Rectal smooth muscle tissue (tissue), 1 donor: ENCODE data around the gene MIA3.
"Not testable (repeated sequence)": the region's sequence is repeated elsewhere in the genome, so short reads cannot be mapped to it uniquely, and the experiment has no call there.

Source experiments
- H3K27ac ChIP-seq: one replicate; pipeline ENCODE4 v1.7.0; 2013; ENCODE audit warnings: low read depth, low read length, inconsistent platforms
- H3K27me3 ChIP-seq: one replicate; pipeline ENCODE4 v1.7.0; 2013; ENCODE audit warnings: low read length; ENCODE audit not compliant: control insufficient read depth, insufficient read depth
- H3K36me3 ChIP-seq: one replicate; pipeline ENCODE4 v1.7.0; 2013; ENCODE audit warnings: low read length; ENCODE audit not compliant: control insufficient read depth, insufficient read depth
- H3K4me1 ChIP-seq: one replicate; pipeline ENCODE4 v1.7.0; 2013; ENCODE audit warnings: low read length; ENCODE audit not compliant: control insufficient read depth, insufficient read depth
- H3K4me3 ChIP-seq: one replicate; pipeline ENCODE4 v1.7.0; 2013; ENCODE audit warnings: low read length
- H3K9ac ChIP-seq: one replicate; pipeline ENCODE4 v1.7.0; 2013; ENCODE audit warnings: low read length

MIA3 gene

GRCh38 chr1:222654849-222655248, 37.0 kb downstream of the MIA3 start:
- Histone ChIP-seq H3K27ac (no peak overlapping the region), H3K4me1 (no peaks in the 10 kb centered on the region), H3K9ac (no peak overlapping the region), H3K36me3 (peaks cover 29% of the 10 kb centered on the region), H3K4me3 (no peak overlapping the region), H3K27me3 (no peaks in the 10 kb centered on the region)

- no peak overlapping the region for H3K4me3 ChIP-seq
- H3K27me3 ChIP-seq = no peaks in the 10 kb centered on the region
- peaks cover 37% of the 10 kb centered on the region for H3K36me3 ChIP-seq
- H3K27ac ChIP-seq = no peak overlapping the region
- H3K4me1 ChIP-seq = no peaks in the 10 kb centered on the region
- no peak overlapping the region for H3K9ac ChIP-seq
These were observed 38.7 kb downstream of the MIA3 start for GRCh38 chr1:222656391-222657155.

- H3K27me3 ChIP-seq = no peaks in the 10 kb centered on the region
- no peaks in the 10 kb centered on the region for H3K4me1 ChIP-seq
- peaks cover 46% of the 10 kb centered on the region for H3K36me3 ChIP-seq
- no peak overlapping the region for H3K27ac ChIP-seq
- no peak overlapping the region for H3K4me3 ChIP-seq
- H3K9ac ChIP-seq = no peak overlapping the region
These were observed 40.0 kb downstream of the MIA3 start for GRCh38 chr1:222657899-222658298.

- no peak overlapping the region for H3K27ac ChIP-seq
- peaks cover 3% of the 10 kb centered on the region for H3K4me1 ChIP-seq
- H3K36me3 ChIP-seq = peaks cover 48% of the 10 kb centered on the region
- no peak overlapping the region for H3K4me3 ChIP-seq
- H3K9ac ChIP-seq = no peak overlapping the region
- no peaks in the 10 kb centered on the region for H3K27me3 ChIP-seq
These were observed 45.6 kb downstream of the MIA3 start for GRCh38 chr1:222663431-222663934.

- H3K4me3 ChIP-seq = no peak overlapping the region
- no peak overlapping the region for H3K27ac ChIP-seq
- peaks cover 3% of the 10 kb centered on the region for H3K4me1 ChIP-seq
- H3K9ac ChIP-seq = no peak overlapping the region
- peaks cover 35% of the 10 kb centered on the region for H3K36me3 ChIP-seq
- H3K27me3 ChIP-seq = no peaks in the 10 kb centered on the region
These were observed 48.1 kb downstream of the MIA3 start for GRCh38 chr1:222665964-222666363.

- not testable (repeated sequence) for H3K27ac ChIP-seq
- H3K36me3 ChIP-seq = peaks cover 33% of the 10 kb centered on the region
These were observed 50.3 kb downstream of the MIA3 start for GRCh38 chr1:222668184-222668583.

GRCh38 chr1:222669107-222669506, 51.2 kb downstream of the MIA3 start:
- not testable (repeated sequence) for H3K9ac ChIP-seq, H3K4me1 ChIP-seq, H3K4me3 ChIP-seq, H3K27me3 ChIP-seq, H3K27ac ChIP-seq
- H3K36me3 ChIP-seq = peaks cover 24% of the 10 kb centered on the region

More at GRCh38 chr1:222668184-222668583, 50.3 kb downstream of the MIA3 start:
- not testable (repeated sequence) for H3K9ac ChIP-seq, H3K4me1 ChIP-seq, H3K27me3 ChIP-seq, H3K4me3 ChIP-seq

GRCh38 chr1:222670110-222670509, 52.2 kb downstream of the MIA3 start:
- H3K27me3 ChIP-seq = no peaks in the 10 kb centered on the region
- H3K36me3 ChIP-seq = peaks cover 15% of the 10 kb centered on the region
- no peak overlapping the region for H3K9ac ChIP-seq
- H3K27ac ChIP-seq = no peak overlapping the region
- no peak overlapping the region for H3K4me3 ChIP-seq
- H3K4me1 ChIP-seq = peaks cover 3% of the 10 kb centered on the region

- H3K4me1 ChIP-seq = no peaks in the 10 kb centered on the region
- H3K36me3 ChIP-seq = peaks cover 7% of the 10 kb centered on the region
- no peak overlapping the region for H3K9ac ChIP-seq
These were observed 62.2 kb downstream of the MIA3 start for GRCh38 chr1:222680080-222680479.

GRCh38 chr1:222691016-222691415, 73.1 kb downstream of the MIA3 start:
- H3K36me3 ChIP-seq = peaks cover 4% of the 10 kb centered on the region
- no peak overlapping the region for H3K9ac ChIP-seq
- no peak overlapping the region for H3K27ac ChIP-seq
- no peak overlapping the region for H3K4me3 ChIP-seq
- H3K4me1 ChIP-seq = no peaks in the 10 kb centered on the region
- no peaks in the 10 kb centered on the region for H3K27me3 ChIP-seq

More at GRCh38 chr1:222680080-222680479, 62.2 kb downstream of the MIA3 start:
- Histone ChIP-seq H3K27ac (no peak overlapping the region), H3K27me3 (no peaks in the 10 kb centered on the region), H3K4me3 (no peak overlapping the region)

- no peaks in the 10 kb centered on the region for H3K36me3 ChIP-seq
- no peaks in the 10 kb centered on the region for H3K4me1 ChIP-seq
- H3K4me3 ChIP-seq = no peak overlapping the region
- H3K9ac ChIP-seq = no peak overlapping the region
- no peaks in the 10 kb centered on the region for H3K27me3 ChIP-seq
- no peak overlapping the region for H3K27ac ChIP-seq
These were observed 77.0 kb downstream of the MIA3 start for GRCh38 chr1:222694927-222695326.

GRCh38 chr1:222696741-222697140, 78.8 kb downstream of the MIA3 start:
- Histone ChIP-seq H3K4me1 (no peaks in the 10 kb centered on the region), H3K36me3 (peaks cover 3% of the 10 kb centered on the region), H3K9ac (no peak overlapping the region), H3K27ac (no peak overlapping the region), H3K27me3 (no peaks in the 10 kb centered on the region), H3K4me3 (no peak overlapping the region)

GRCh38 chr1:222697203-222697602, 79.3 kb downstream of the MIA3 start:
- H3K27ac ChIP-seq = no peak overlapping the region
- H3K9ac ChIP-seq = no peak overlapping the region
- H3K36me3 ChIP-seq = peaks cover 3% of the 10 kb centered on the region
- no peak overlapping the region for H3K4me3 ChIP-seq
- no peaks in the 10 kb centered on the region for H3K4me1 ChIP-seq
- H3K27me3 ChIP-seq = no peaks in the 10 kb centered on the region
